Neural progenitor cell (in vitro differentiated cells): Measurements from ENCODE around the gene NKG7.

Experiments
- EZH2 ChIP-seq: fragments of 200-600 bp; sonication (generic); IDR thresholded peaks from 2 replicates; pipeline ENCODE4 v1.6.1; 2017; ENCODE audit warnings: antibody characterized with exemption, mild to moderate bottlenecking, moderate library complexity
- TF ChIP-seq, protein P1 (sequence below): fragments of 200-600 bp; sonication (generic); IDR thresholded peaks from 2 replicates; pipeline ENCODE4 v1.5.1; 2017; ENCODE audit warnings: antibody characterized with exemption, mild to moderate bottlenecking

DNA sequence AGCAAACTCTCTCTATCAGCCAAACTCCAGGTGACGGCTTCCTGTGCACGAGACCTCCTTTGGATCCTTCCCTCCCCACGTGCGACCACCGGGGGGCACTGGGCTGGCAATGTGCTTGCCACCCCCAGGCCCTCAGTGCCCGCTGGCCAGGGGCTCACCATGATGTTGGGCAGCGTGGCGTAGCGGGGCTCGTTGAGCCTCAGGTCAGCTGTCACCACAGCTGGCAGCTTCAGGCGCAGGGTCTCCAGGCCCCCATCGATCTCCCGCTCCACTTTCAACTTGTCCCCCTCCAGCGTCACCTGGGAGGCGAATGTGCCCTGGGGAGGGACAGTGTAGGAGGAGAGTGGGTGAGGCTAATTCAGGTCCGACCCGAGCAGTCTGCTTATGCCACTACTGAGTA, 25.7 kb downstream of the NKG7 start:
- TF ChIP-seq, protein P1, sequence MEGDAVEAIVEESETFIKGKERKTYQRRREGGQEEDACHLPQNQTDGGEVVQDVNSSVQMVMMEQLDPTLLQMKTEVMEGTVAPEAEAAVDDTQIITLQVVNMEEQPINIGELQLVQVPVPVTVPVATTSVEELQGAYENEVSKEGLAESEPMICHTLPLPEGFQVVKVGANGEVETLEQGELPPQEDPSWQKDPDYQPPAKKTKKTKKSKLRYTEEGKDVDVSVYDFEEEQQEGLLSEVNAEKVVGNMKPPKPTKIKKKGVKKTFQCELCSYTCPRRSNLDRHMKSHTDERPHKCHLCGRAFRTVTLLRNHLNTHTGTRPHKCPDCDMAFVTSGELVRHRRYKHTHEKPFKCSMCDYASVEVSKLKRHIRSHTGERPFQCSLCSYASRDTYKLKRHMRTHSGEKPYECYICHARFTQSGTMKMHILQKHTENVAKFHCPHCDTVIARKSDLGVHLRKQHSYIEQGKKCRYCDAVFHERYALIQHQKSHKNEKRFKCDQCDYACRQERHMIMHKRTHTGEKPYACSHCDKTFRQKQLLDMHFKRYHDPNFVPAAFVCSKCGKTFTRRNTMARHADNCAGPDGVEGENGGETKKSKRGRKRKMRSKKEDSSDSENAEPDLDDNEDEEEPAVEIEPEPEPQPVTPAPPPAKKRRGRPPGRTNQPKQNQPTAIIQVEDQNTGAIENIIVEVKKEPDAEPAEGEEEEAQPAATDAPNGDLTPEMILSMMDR, result peak; percentile 23
- TF ChIP-seq EZH2, result no peak
